HepG2 (cell line): ENCODE results near the gene FLAD1. TPM values are rescaled to one million over a fixed set of nuclear protein-coding genes. Genes with fewer than 3 reads are reported as not detected.

Experiments
- ATAC-seq: fragments of 200-7000 bp; cut with Tn5 transposase; 3 replicates; pipeline ENCODE4 v1.9.1; 2020; ENCODE audit warnings: mild to moderate bottlenecking, moderate library complexity
- BruUV-seq: library from RNA; stranded (reverse); fragments of 400-500 nt; replicated peaks from 2 replicates; lab custom pipeline; 2021; lab: Mats Ljungman, UMichigan
- CTCF ChIA-PET: fragments of 300-600 bp; formaldehyde crosslinking; extraction: SDS; loops from one replicate; lab custom pipeline; 2021; ENCODE audit warnings: low total read pairs, inconsistent platforms, low intra/inter-chr PET ratio; lab: Yijun Ruan, JAX
- POLR2A ChIA-PET: fragments of 350-600 bp; sonication (Branson Sonifier 250); formaldehyde crosslinking; loops from one replicate; lab custom pipeline; 2020; ENCODE audit warnings: antibody characterized with exemption, inconsistent platforms; lab: Yijun Ruan, JAX
- DNase-seq: peaks from one replicate; pipeline ENCODE4 v3.0.0-alpha.2; 2015; ENCODE audit warnings: low spot score
- FAIRE-seq: peaks from 3 replicates; lab custom pipeline; 2011; peaks lifted over from hg19 to GRCh38; lab: Jason Lieb, UNC
- H2AFZ ChIP-seq: one replicate; pipeline ENCODE4 v1.6.1; 2011; ENCODE audit warnings: low read length, inconsistent platforms
- H3K27ac ChIP-seq: fragments of 300-600 bp; 3 replicates; pipeline ENCODE4 v1.8.0; 2011; ENCODE audit warnings: mixed run types, mild to moderate bottlenecking, mixed read lengths, low read length, inconsistent platforms; ENCODE audit not compliant: insufficient read depth; ENCODE audit errors: extremely low read length
- H3K27me3 ChIP-seq, 2 experiments: fragments of 200-600 bp in 1 of 2; 2 replicates in 1 of 2; 3 replicates in 1 of 2; pipeline versions ENCODE4 v1.6.0 to v1.8.0; 2011; ENCODE audit warnings: low read length in 2 of 2, mild to moderate bottlenecking in 2 of 2, moderate library complexity in 2 of 2, inconsistent platforms in 1 of 2; ENCODE audit not compliant: insufficient read depth in 2 of 2, control insufficient read depth in 1 of 2
- H3K36me3 ChIP-seq, 2 experiments: fragments of 200-600 bp in 1 of 2; replicated peaks in 1 of 2; 2 replicates in 1 of 2; 3 replicates in 1 of 2; pipeline versions ENCODE4 v1.5.1 to v1.8.0; 2011; ENCODE audit warnings: low read length in 2 of 2, inconsistent platforms in 1 of 2; ENCODE audit not compliant: insufficient read depth in 2 of 2, control insufficient read depth in 1 of 2
- H3K4me1 ChIP-seq: 2 replicates; pipeline ENCODE4 v1.5.1; 2012; ENCODE audit warnings: low read length, inconsistent platforms; ENCODE audit not compliant: insufficient read depth
- H3K4me2 ChIP-seq: 2 replicates; pipeline ENCODE4 v1.6.0; 2011; ENCODE audit warnings: low read depth, low read length, inconsistent platforms
- H3K4me3 ChIP-seq, 3 experiments: fragments of 200-600 bp in 1 of 3; sonication (generic), shearing (Covaris generic) in 1 of 3; replicated peaks in 1 of 3; 2 replicates each; pipeline ENCODE4 v1.5.1; 2011 to 2016; ENCODE audit warnings: low read length in 3 of 3, inconsistent platforms in 2 of 3, low read depth in 2 of 3, mild to moderate bottlenecking in 2 of 3, control low read depth in 1 of 3, mixed read lengths in 1 of 3; ENCODE audit not compliant: insufficient read depth in 1 of 3
- H3K79me2 ChIP-seq: one replicate; pipeline ENCODE4 v1.6.1; 2011; ENCODE audit warnings: low read length, inconsistent platforms; ENCODE audit not compliant: insufficient read depth
- H3K9ac ChIP-seq: 2 replicates; pipeline ENCODE4 v1.6.0; 2011; ENCODE audit warnings: mild to moderate bottlenecking, low read depth, low read length, inconsistent platforms; ENCODE audit not compliant: insufficient read depth
- H3K9me3 ChIP-seq: 2 replicates; pipeline ENCODE4 v1.5.1; 2012; ENCODE audit warnings: mild to moderate bottlenecking, low read length
- H4K20me1 ChIP-seq: 2 replicates; pipeline ENCODE4 v1.6.0; 2011; ENCODE audit warnings: inconsistent platforms, mild to moderate bottlenecking, low read length, moderate library complexity; ENCODE audit not compliant: insufficient read depth
- HDAC6 ChIP-seq: fragments of 200-600 bp; sonication (generic); IDR thresholded peaks from 2 replicates; pipeline ENCODE4 v1.7.0; 2017; ENCODE audit warnings: mild to moderate bottlenecking, antibody characterized with exemption, low read length, low read depth
- MED8 ChIP-seq: sonication (generic); formaldehyde crosslinking; IDR thresholded peaks from 2 replicates; pipeline ENCODE4 v1.8.1; 2023; ENCODE audit warnings: mild to moderate bottlenecking, missing genetic modification reagents; ENCODE audit not compliant: insufficient replicate concordance
- RERE ChIP-seq: IDR thresholded peaks from 2 replicates; pipeline ENCODE4 v1.6.1; 2016; ENCODE audit warnings: low read depth, missing genetic modification reagents, missing compliant biosample characterization
- TIGD3 ChIP-seq: sonication (generic); formaldehyde crosslinking; IDR thresholded peaks from 2 replicates; pipeline ENCODE4 v1.5.1; 2020; ENCODE audit warnings: mild to moderate bottlenecking, missing genetic modification reagents, borderline replicate concordance
- XBP1 ChIP-seq: sonication (generic); formaldehyde crosslinking; IDR thresholded peaks from 2 replicates; pipeline ENCODE4 v1.5.0; 2020; ENCODE audit warnings: missing genetic modification reagents
- ZSCAN25 ChIP-seq: sonication (generic); formaldehyde crosslinking; IDR thresholded peaks from 2 replicates; pipeline ENCODE4 v1.8.0; 2022; ENCODE audit warnings: mild to moderate bottlenecking, missing genetic modification reagents
- WGBS: methylation state at CpG from one replicate; pipeline ENCODE4 v1.1.6; 2017; ENCODE audit warnings: low lambda C conversion rate; 5-methylcytosine and 5-hydroxymethylcytosine counted together
- in situ Hi-C: cut with HindIII; loops from 2 replicates; pipeline ENCODE4 v1.10.0; 2017; ENCODE audit warnings: low pct_unique_long_range_greater_than_20kb; ENCODE audit not compliant: extremely low pct_ligation_motif_present
- intact Hi-C: fragments of 100-400 bp; cut with micrococcal nuclease; formaldehyde crosslinking; loops from one replicate; pipeline ENCODE4 v1.10.0; 2022; ENCODE audit not compliant: unreplicated experiment
- polyA plus RNA-seq, 8 experiments: library from polyadenylated mRNA; depleted of rRNA in 3 of 8; stranded (reverse) in 7 of 8; unstranded in 1 of 8; fragments of >200 nt; fragmentation: Illumina TruSeq in 4 of 8; extraction: Trizol in 4 of 8; gene quantifications; 2 replicates each; pipeline versions ENCODE4 v1.2.1 to v1.2.3, GENCODE V29; 2011 to 2016; ENCODE audit warnings: low read depth in 4 of 8, missing spikeins in 1 of 8, mixed read lengths in 1 of 8; ENCODE audit not compliant: insufficient read depth in 1 of 8
- total RNA-seq, 5 experiments: library from RNA; depleted of rRNA; stranded (reverse); fragments of >200 nt; fragmentation: Illumina TruSeq; extraction: Trizol; gene quantifications; 2 replicates each; pipeline ENCODE4 v1.2.3, GENCODE V29; 2016; ENCODE audit warnings: low read depth in 1 of 5
- TF ChIP-seq, protein P1 (sequence below): sonication (generic); formaldehyde crosslinking; IDR thresholded peaks from 2 replicates; pipeline ENCODE4 v1.4.0; 2020; ENCODE audit warnings: missing genetic modification reagents
- TF ChIP-seq, protein P2 (sequence below): sonication (generic); formaldehyde crosslinking; IDR thresholded peaks from 2 replicates; pipeline ENCODE4 v1.4.0; 2020; ENCODE audit warnings: missing genetic modification reagents, mild to moderate bottlenecking, borderline replicate concordance

FLAD1 gene
- total and polyA plus RNA-seq, 2 of the 13 experiments (the other 11 are each of a cell fraction or from before 2014, with no cell fraction given), result 25.9 to 32.8 TPM

DNA sequence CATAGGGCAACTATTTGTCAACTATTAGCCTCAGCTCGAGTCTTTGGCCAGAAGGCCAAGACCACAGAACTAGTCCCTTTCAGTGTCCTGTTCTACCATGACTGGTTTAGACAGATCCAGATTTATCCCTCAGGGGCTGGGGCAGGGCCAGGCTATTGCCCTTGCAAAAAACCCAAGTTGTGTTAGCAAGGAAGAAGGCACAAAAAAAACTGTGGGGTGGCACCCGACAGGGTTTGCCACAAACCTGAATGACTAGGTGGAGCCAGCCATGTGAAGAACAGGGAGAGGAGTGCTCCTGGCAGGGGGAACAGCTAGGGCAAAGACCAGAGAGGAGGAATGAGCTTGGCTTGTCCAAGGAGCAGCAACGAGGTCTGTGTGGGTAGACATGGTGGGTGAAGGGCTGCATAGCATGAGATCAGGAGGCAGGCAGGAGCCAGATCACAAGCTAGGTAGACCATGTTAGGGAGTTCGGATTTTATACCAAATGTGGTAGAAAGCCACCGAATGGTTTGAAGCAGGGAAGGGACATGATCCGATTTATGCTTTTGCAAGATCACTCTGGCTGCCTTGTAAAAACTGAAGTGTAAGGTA is 54.8 kb downstream of the FLAD1 start:
- intact Hi-C loops (no loop called here), in situ Hi-C loops (no loop called here)
- FAIRE-seq (no peak), DNase-seq (no peak), ATAC-seq (no peak)
- Histone ChIP-seq H3K9me3 (no peaks in the 10 kb centered on the region), H3K4me3 (no peak overlapping the region), H3K4me2 (no peak overlapping the region), H4K20me1 (no peaks in the 10 kb centered on the region), H3K36me3 (no peaks in the 10 kb centered on the region), H3K4me1 (peaks cover 27% of the 10 kb centered on the region), H2AFZ (no peak overlapping the region), H3K9ac (no peak overlapping the region), H3K27ac (no peak overlapping the region), H3K79me2 (no peaks in the 10 kb centered on the region), H3K27me3 (peaks cover 14 to 58% of the 10 kb centered on the region in 2 experiments)
- ChIA-PET POLR2A (interaction anchor here (0.9 kb wide), 1 partner anchor 25 kb away, joined by 3 read pairs; the partner anchor contains the start of gene EFNA4), CTCF (no interaction called here)
- BruUV-seq, result no TSS peak
- WGBS, result 30% methylated on average over 6 of the region's 6 CpGs
- TF ChIP-seq XBP1 (CRISPR knock-in tag) (no peak), ZSCAN25 (CRISPR knock-in tag) (no peak), MED8 (CRISPR knock-in tag) (no peak), TIGD3 (CRISPR knock-in tag) (no peak), RERE (CRISPR knock-in tag) (no peak), HDAC6 (no peak)
- TF ChIP-seq, protein P1, sequence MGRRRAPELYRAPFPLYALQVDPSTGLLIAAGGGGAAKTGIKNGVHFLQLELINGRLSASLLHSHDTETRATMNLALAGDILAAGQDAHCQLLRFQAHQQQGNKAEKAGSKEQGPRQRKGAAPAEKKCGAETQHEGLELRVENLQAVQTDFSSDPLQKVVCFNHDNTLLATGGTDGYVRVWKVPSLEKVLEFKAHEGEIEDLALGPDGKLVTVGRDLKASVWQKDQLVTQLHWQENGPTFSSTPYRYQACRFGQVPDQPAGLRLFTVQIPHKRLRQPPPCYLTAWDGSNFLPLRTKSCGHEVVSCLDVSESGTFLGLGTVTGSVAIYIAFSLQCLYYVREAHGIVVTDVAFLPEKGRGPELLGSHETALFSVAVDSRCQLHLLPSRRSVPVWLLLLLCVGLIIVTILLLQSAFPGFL (CRISPR knock-in tag), result no peak
- TF ChIP-seq, protein P2, sequence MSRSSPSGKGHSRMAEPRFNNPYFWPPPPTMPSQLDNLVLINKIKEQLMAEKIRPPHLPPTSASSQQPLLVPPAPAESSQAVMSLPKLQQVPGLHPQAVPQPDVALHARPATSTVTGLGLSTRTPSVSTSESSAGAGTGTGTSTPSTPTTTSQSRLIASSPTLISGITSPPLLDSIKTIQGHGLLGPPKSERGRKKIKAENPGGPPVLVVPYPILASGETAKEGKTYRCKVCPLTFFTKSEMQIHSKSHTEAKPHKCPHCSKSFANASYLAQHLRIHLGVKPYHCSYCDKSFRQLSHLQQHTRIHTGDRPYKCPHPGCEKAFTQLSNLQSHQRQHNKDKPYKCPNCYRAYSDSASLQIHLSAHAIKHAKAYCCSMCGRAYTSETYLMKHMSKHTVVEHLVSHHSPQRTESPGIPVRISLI (CRISPR knock-in tag), result no peak
